Left lung (tissue), 10 donors: ENCODE data around the gene DAAM1. TPM values are rescaled to one million over a fixed set of nuclear protein-coding genes. Genes with fewer than 3 reads are reported as not detected.

Experiments used
- ATAC-seq: fragments of 200-7000 bp; cut with Tn5 transposase; one replicate; pipeline ENCODE4 v1.9.1; 2020; ENCODE audit warnings: moderate library complexity
- DNase-seq, 4 donors: peaks; one replicate each; pipeline ENCODE4 v3.0.0-alpha.2; 2013 to 2020
- H3K27ac ChIP-seq, 2 donors: fragments of 200-600 bp; sonication (generic) in 1 of 2; one replicate each; pipeline versions ENCODE4 v1.5.0 to v1.8.0; 2020 to 2021
- H3K27me3 ChIP-seq, 2 donors: fragments of 200-600 bp; sonication (generic) in 1 of 2; one replicate each; pipeline versions ENCODE4 v1.5.0 to v1.8.0; 2020 to 2021
- H3K36me3 ChIP-seq, 2 donors: fragments of 200-600 bp; sonication (generic) in 1 of 2; one replicate each; pipeline versions ENCODE4 v1.5.0 to v1.8.0; 2020 to 2021
- H3K4me1 ChIP-seq, 2 donors: fragments of 200-600 bp; one replicate each; pipeline ENCODE4 v1.8.0; 2021
- H3K4me3 ChIP-seq, 2 donors: fragments of 200-600 bp; sonication (generic) in 1 of 2; one replicate each; pipeline versions ENCODE4 v1.5.0 to v1.8.0; 2020 to 2021; ENCODE audit warnings: mild to moderate bottlenecking in 1 of 2
- H3K9me3 ChIP-seq, 2 donors: fragments of 200-600 bp; sonication (generic) in 1 of 2; one replicate each; pipeline versions ENCODE4 v1.5.0 to v1.8.0; 2020 to 2021
- intact Hi-C, 2 donors: fragments of 100-400 bp; cut with DNase I; formaldehyde crosslinking; loops; one replicate each; pipeline versions ENCODE4 v1.11.2 to v1.14.2; 2022
- polyA plus RNA-seq, 6 donors: library from polyadenylated mRNA; unstranded; fragments of 120-200 nt; gene quantifications; one replicate each; pipeline ENCODE4 v1.2.1, GENCODE V29; 2013; ENCODE audit not compliant: insufficient read length in 6 of 6
- total RNA-seq, 2 donors: library from RNA; stranded (reverse); fragmentation: NEBNext Ultra II Directional; extraction: Animal tissue kit (Norgen Biotek cat#: 25700); gene quantifications; one replicate each; pipeline ENCODE4 v1.2.1, GENCODE V29; 2021
- TF ChIP-seq, protein P1 (sequence below), 2 donors: fragments of 200-600 bp; sonication (generic) in 1 of 2; IDR thresholded peaks; one replicate each; pipeline versions ENCODE4 v1.5.0 to v1.8.0; 2021; ENCODE audit warnings: antibody characterized with exemption in 2 of 2
- donor health status: DM: no; HTN: yes; CAD: no.
- donor health status: DM: no; HTN: no; CAD: no.

The DAAM1 gene
- total and polyA plus RNA-seq, 8 donors = 47.5 to 68.4 (median 51.0) TPM

DNA sequence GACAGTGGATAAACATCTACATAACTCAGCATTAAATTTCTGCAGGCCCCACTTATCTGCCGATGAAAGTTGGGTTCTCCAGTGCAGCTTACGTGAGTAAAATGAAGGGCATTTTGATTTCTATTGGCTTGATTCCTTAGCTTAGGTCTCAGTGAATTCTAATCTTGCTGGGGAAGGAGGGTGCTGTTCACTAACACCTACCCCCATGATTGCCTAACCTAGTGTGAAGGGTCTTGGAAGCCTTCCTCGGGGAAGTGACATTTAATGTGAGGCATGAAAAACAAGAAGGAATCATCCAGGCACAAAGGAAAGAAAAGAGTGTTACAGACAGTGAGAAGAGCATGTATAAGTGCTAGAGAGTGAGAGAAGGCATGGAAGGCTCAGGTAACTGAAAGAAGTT lies 81.0 kb downstream of the DAAM1 start:
- Histone ChIP-seq H3K27me3 (no peaks in the 10 kb centered on the region), H3K9me3 (no peaks in the 10 kb centered on the region), H3K36me3 (peaks cover 0 to 9% of the 10 kb centered on the region in 2 donors), H3K4me3 (no peak overlapping the region), H3K4me1 (peaks cover 2 to 3% of the 10 kb centered on the region in 2 donors), H3K27ac (no peak overlapping the region)
- intact Hi-C loops = no loop called here
- DNase-seq (no peak), ATAC-seq (no peak)
- TF ChIP-seq, protein P1, sequence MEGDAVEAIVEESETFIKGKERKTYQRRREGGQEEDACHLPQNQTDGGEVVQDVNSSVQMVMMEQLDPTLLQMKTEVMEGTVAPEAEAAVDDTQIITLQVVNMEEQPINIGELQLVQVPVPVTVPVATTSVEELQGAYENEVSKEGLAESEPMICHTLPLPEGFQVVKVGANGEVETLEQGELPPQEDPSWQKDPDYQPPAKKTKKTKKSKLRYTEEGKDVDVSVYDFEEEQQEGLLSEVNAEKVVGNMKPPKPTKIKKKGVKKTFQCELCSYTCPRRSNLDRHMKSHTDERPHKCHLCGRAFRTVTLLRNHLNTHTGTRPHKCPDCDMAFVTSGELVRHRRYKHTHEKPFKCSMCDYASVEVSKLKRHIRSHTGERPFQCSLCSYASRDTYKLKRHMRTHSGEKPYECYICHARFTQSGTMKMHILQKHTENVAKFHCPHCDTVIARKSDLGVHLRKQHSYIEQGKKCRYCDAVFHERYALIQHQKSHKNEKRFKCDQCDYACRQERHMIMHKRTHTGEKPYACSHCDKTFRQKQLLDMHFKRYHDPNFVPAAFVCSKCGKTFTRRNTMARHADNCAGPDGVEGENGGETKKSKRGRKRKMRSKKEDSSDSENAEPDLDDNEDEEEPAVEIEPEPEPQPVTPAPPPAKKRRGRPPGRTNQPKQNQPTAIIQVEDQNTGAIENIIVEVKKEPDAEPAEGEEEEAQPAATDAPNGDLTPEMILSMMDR (IDR thresholded peaks at IDR 0.05) = no peak

DNA sequence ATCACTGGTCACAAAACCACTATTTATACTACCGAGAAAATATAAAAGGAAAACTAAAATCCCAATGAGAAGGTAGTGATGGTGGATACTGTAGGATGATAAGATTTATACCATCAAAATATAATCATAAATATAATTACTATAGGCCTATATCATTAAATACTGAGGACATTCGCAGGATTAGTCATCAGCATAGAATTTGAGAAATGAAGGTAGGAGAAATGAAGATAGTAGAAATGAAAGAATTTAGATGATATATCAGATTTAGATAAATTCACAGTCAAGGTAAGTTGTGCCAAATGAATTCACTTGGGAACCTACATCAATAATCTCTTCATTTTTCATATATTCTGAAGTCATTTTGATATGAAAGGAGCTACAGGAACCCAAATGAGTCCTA lies 82.8 kb downstream of the DAAM1 start:
- Histone ChIP-seq H3K4me1 (peaks cover 13 to 21% of the 10 kb centered on the region in 2 donors), H3K27ac (no peak overlapping the region), H3K27me3 (no peaks in the 10 kb centered on the region), H3K9me3 (no peaks in the 10 kb centered on the region), H3K4me3 (no peak overlapping the region), H3K36me3 (peaks cover 0 to 6% of the 10 kb centered on the region in 2 donors)
- intact Hi-C loops = no loop called here
- ATAC-seq (no peak), DNase-seq (no peak)
- TF ChIP-seq, protein P1 (IDR thresholded peaks at IDR 0.05) = no peak

DNA sequence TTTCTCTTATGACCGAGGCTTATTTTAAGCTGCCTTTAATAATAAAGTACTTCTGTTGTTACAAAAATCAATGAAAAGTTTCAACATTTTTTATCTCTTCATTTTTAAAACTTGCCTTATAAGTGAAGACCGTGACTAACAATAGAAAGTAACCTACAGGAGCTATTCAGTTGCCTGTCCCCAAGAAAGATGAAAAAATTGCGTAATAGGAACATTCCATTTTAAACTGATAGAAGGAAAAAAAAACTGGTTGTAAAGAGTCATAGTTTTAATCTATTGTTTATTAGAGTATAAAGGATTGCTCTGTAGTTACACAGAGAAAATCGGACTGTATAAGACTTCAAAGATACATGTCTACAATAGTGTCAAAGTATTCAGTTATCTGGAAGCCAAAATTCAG lies 83.3 kb downstream of the DAAM1 start:
- DNase-seq (no peak), ATAC-seq (no peak)
- no peak overlapping the region for H3K27ac ChIP-seq

DNA sequence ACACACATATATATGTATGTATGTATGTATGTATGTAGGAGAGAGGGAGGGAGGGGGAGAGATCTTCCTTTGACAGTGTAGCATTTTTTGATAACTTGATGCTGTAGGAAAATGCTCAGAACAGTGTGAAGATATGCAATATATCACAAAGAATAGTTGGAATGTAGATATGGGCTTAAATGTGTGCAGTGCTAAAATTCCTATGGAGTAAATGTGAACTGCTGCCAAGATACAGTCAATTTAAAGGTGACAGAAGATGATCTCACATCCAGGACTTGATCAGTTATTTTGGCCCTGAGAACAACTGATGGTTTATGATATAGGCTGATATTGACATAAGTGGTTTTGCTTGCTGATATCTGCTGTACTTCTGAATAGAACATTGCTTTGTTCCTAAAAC lies 84.2 kb downstream of the DAAM1 start:
- intact Hi-C loops = no loop called here
- peaks cover 13 to 23% of the 10 kb centered on the region in 2 donors for H3K4me1 ChIP-seq
- no peak overlapping the region for H3K4me3 ChIP-seq
- H3K9me3 ChIP-seq = no peaks in the 10 kb centered on the region
- H3K27me3 ChIP-seq = no peaks in the 10 kb centered on the region
- DNase-seq (no peak), ATAC-seq (no peak)
- no peak overlapping the region for H3K27ac ChIP-seq
- H3K36me3 ChIP-seq = peaks cover 0 to 6% of the 10 kb centered on the region in 2 donors
- TF ChIP-seq, protein P1 (IDR thresholded peaks at IDR 0.05) = no peak

More for the DNA sequence above, 83.3 kb downstream of the DAAM1 start:
- H3K9me3 ChIP-seq = no peaks in the 10 kb centered on the region
- H3K4me1 ChIP-seq = peaks cover 13 to 23% of the 10 kb centered on the region in 2 donors
- TF ChIP-seq, protein P1 (IDR thresholded peaks at IDR 0.05) = no peak
- no peaks in the 10 kb centered on the region for H3K27me3 ChIP-seq
- H3K4me3 ChIP-seq = no peak overlapping the region
- H3K36me3 ChIP-seq = peaks cover 0 to 6% of the 10 kb centered on the region in 2 donors
- intact Hi-C loops = no loop called here

DNA sequence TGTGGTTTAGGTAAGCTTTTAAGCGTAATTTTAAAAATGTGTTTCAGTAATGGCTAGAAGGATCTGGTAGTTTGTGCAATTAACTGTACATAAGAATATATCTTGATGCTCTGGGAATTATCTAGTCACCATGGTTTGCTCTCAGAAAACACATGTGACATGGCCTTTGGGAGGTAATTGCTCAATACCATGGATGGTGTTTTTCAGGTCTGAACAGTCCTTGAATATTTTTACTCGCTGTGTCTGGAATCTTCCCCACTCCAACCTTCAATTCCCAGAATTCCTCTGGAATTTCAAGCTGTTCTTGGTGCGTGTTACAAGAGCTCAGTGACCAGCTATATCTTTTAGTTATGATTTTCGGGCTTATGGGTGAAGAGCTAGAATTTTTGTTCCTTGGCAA lies 85.3 kb downstream of the DAAM1 start:
- Histone ChIP-seq H3K4me3 (no peak overlapping the region), H3K27ac (no peak overlapping the region)
- intact Hi-C loops = no loop called here

More for the DNA sequence above, 85.3 kb downstream of the DAAM1 start:
- no peaks in the 10 kb centered on the region for H3K9me3 ChIP-seq
- DNase-seq = no peak
- H3K4me1 ChIP-seq = peaks cover 13 to 23% of the 10 kb centered on the region in 2 donors
- TF ChIP-seq, protein P1 (IDR thresholded peaks at IDR 0.05) = no peak
- H3K36me3 ChIP-seq = peaks cover 0 to 4% of the 10 kb centered on the region in 2 donors
- H3K27me3 ChIP-seq = no peaks in the 10 kb centered on the region
- ATAC-seq = no peak
